Measurements from ENCODE around the gene GARS1. TPM values are rescaled to one million over a fixed set of nuclear protein-coding genes. Genes with fewer than 3 reads are reported as not detected.

The GARS1 gene
- total and polyA plus RNA-seq, 2 donors (not counting 1 experiment from before 2014, with no cell fraction given) = 322 to 669 TPM

DNA sequence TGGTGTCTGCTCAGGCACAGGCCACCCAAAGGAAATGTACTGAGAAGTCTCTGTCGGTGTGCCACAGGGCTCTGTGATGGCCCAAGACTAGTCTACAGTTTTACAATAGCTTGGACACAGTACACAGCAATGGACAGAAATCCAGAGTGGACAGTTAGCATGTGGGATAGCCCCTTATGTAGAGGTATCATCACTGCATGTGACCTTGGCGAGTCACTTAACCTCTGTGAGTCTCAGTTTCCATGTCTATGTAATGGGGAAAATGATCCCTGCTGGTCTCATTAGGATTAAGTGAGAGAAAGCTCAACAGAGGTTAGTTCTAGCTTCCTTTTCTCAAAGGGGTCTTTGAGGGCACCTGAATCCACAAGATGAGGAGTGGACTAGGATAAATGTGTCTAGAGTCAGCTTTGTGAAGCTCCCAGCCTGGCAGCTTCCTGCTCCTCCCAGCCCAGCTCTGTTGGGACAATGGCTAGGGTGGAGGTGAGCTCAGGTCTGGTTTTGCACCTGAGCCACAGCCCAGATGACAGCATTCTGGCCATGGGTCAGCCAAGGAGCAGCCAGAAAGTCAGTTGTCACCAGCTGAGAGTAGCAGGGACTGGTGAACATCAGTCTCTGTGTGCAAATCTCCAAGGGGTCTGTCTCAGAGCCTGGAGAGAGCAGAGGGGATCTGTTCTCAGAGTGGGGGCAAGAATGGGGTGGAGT, 69.7 kb downstream of the GARS1 start:
- TF ChIP-seq EZH2 (IDR thresholded peaks at IDR 0.05; ENCODE audit: low read length, missing control alignments) = no peak
- TF ChIP-seq, protein P1, sequence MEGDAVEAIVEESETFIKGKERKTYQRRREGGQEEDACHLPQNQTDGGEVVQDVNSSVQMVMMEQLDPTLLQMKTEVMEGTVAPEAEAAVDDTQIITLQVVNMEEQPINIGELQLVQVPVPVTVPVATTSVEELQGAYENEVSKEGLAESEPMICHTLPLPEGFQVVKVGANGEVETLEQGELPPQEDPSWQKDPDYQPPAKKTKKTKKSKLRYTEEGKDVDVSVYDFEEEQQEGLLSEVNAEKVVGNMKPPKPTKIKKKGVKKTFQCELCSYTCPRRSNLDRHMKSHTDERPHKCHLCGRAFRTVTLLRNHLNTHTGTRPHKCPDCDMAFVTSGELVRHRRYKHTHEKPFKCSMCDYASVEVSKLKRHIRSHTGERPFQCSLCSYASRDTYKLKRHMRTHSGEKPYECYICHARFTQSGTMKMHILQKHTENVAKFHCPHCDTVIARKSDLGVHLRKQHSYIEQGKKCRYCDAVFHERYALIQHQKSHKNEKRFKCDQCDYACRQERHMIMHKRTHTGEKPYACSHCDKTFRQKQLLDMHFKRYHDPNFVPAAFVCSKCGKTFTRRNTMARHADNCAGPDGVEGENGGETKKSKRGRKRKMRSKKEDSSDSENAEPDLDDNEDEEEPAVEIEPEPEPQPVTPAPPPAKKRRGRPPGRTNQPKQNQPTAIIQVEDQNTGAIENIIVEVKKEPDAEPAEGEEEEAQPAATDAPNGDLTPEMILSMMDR (conservative IDR thresholded peaks at IDR 0.05 in 1 of 2, IDR thresholded peaks at IDR 0.05 in 1 of 2; ENCODE audit: low read depth in 1 of 2, low read length in 2 of 2) = no peak
- Histone ChIP-seq H3K36me3 (ENCODE audit: control insufficient read depth, insufficient read depth, low read length) (no peaks in the 10 kb centered on the region), H3K27ac (ENCODE audit: insufficient read depth, low read length) (no peak overlapping the region), H3K9me3 (ENCODE audit: control insufficient read depth, insufficient read depth, low read depth, low read length) (no peaks in the 10 kb centered on the region), H2AFZ (ENCODE audit: low read length) (no peak overlapping the region), H4K20me1 (ENCODE audit: control insufficient read depth, extremely low read depth, insufficient read depth, low read length) (no peaks in the 10 kb centered on the region), H3K4me2 (ENCODE audit: extremely low read depth, insufficient read depth, low read length) (no peak overlapping the region), H3K4me3 (replicated peaks in 1 of 4; ENCODE audit: control extremely low read depth in 1 of 4, insufficient read depth in 1 of 4, low read depth in 3 of 4, low read length in 4 of 4) (no peak overlapping the region), H3K27me3 (ENCODE audit: control insufficient read depth, insufficient read depth, low read length) (peaks cover 7% of the 10 kb centered on the region), H3K9ac (ENCODE audit: insufficient read depth, low read length) (no peak overlapping the region), H3K79me2 (ENCODE audit: control insufficient read depth, insufficient read depth, low read length) (no peaks in the 10 kb centered on the region), H3K4me1 (ENCODE audit: control insufficient read depth, extremely low read depth, insufficient read depth, low read length) (no peaks in the 10 kb centered on the region)
- DNase-seq (ENCODE audit: low read depth in 2 of 2) = no peak

DNA sequence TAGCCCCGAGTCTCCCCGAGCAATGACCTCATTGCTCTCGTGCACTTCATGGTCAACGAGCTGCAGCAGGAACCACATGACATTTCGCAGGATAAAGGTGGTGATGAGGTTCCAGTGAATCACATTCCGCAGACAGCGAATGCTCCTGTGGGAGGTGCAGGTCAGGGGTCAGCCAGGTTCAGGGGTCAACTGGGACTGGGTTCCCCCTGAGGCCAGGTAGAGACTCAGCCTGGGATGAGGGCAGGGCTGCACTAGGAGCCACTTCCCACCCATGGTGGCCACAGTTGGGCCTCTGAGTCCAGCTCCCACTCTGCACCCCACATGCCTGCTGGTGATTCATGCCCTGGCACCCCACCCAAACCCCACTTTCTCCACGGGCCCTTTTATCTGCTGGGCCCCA, 70.4 kb downstream of the GARS1 start:
- Histone ChIP-seq H3K4me3 (replicated peaks in 1 of 4; ENCODE audit: control extremely low read depth in 1 of 4, insufficient read depth in 1 of 4, low read depth in 3 of 4, low read length in 4 of 4) (no peak overlapping the region), H4K20me1 (ENCODE audit: control insufficient read depth, extremely low read depth, insufficient read depth, low read length) (no peaks in the 10 kb centered on the region), H3K4me1 (ENCODE audit: control insufficient read depth, extremely low read depth, insufficient read depth, low read length) (no peaks in the 10 kb centered on the region), H3K79me2 (ENCODE audit: control insufficient read depth, insufficient read depth, low read length) (no peaks in the 10 kb centered on the region), H3K36me3 (ENCODE audit: control insufficient read depth, insufficient read depth, low read length) (no peaks in the 10 kb centered on the region), H3K9me3 (ENCODE audit: control insufficient read depth, insufficient read depth, low read depth, low read length) (no peaks in the 10 kb centered on the region), H3K4me2 (ENCODE audit: extremely low read depth, insufficient read depth, low read length) (no peak overlapping the region), H2AFZ (ENCODE audit: low read length) (no peak overlapping the region), H3K27ac (ENCODE audit: insufficient read depth, low read length) (no peak overlapping the region), H3K27me3 (ENCODE audit: control insufficient read depth, insufficient read depth, low read length) (peaks cover 7% of the 10 kb centered on the region), H3K9ac (ENCODE audit: insufficient read depth, low read length) (no peak overlapping the region)
- no peak for DNase-seq (ENCODE audit: low read depth in 2 of 2)
- no peak for TF ChIP-seq EZH2 (IDR thresholded peaks at IDR 0.05; ENCODE audit: low read length, missing control alignments)
- TF ChIP-seq, protein P1 (conservative IDR thresholded peaks at IDR 0.05 in 1 of 2, IDR thresholded peaks at IDR 0.05 in 1 of 2; ENCODE audit: low read depth in 1 of 2, low read length in 2 of 2) = no peak

DNA sequence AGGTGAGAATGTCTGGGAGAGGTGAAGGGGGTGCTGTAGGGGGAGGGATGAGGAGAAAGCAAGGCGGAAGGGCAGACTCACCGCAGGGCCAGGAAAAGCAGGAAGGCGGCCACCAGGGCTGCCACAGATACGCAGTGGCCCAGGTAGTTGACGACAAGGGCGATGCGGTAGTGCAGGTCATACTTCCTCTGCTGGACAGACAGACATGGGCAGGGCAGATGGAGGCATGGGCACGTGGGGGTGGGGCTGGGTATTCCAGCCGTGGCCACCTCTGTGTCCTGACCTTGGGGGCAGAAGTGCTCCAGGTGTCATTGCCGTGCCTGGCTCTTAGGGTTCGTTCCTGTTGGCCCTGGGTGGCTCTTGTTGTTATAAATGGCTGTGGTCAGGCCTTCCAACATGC, 70.8 kb downstream of the GARS1 start:
- Histone ChIP-seq H3K4me2 (ENCODE audit: extremely low read depth, insufficient read depth, low read length) (no peak overlapping the region), H3K27me3 (ENCODE audit: control insufficient read depth, insufficient read depth, low read length) (peaks cover 7% of the 10 kb centered on the region)

More for the DNA sequence above, 70.8 kb downstream of the GARS1 start:
- no peak for DNase-seq (ENCODE audit: low read depth in 2 of 2)
- H2AFZ ChIP-seq (ENCODE audit: low read length) = no peak overlapping the region
- H3K9ac ChIP-seq (ENCODE audit: insufficient read depth, low read length) = no peak overlapping the region
- H3K4me1 ChIP-seq (ENCODE audit: control insufficient read depth, extremely low read depth, insufficient read depth, low read length) = no peaks in the 10 kb centered on the region
- H3K79me2 ChIP-seq (ENCODE audit: control insufficient read depth, insufficient read depth, low read length) = no peaks in the 10 kb centered on the region
- H4K20me1 ChIP-seq (ENCODE audit: control insufficient read depth, extremely low read depth, insufficient read depth, low read length) = no peaks in the 10 kb centered on the region
- H3K36me3 ChIP-seq (ENCODE audit: control insufficient read depth, insufficient read depth, low read length) = no peaks in the 10 kb centered on the region
- no peak overlapping the region for H3K27ac ChIP-seq (ENCODE audit: insufficient read depth, low read length)
- no peaks in the 10 kb centered on the region for H3K9me3 ChIP-seq (ENCODE audit: control insufficient read depth, insufficient read depth, low read depth, low read length)
- H3K4me3 ChIP-seq (replicated peaks in 1 of 4; ENCODE audit: control extremely low read depth in 1 of 4, insufficient read depth in 1 of 4, low read depth in 3 of 4, low read length in 4 of 4) = no peak overlapping the region
- TF ChIP-seq, protein P1 (conservative IDR thresholded peaks at IDR 0.05 in 1 of 2, IDR thresholded peaks at IDR 0.05 in 1 of 2; ENCODE audit: low read depth in 1 of 2, low read length in 2 of 2) = no peak
- no peak for TF ChIP-seq EZH2 (IDR thresholded peaks at IDR 0.05; ENCODE audit: low read length, missing control alignments)

Data from fibroblast of lung (primary cell).